GM21390 (cell line): Measurements from ENCODE around the gene UFM1.
A peak's percentile ranks its signal among the peaks of the same experiment; 100 is the strongest.
"Not testable (repeated sequence)": the region's sequence is repeated elsewhere in the genome, so short reads cannot be mapped to it uniquely, and the experiment has no call there.

ENCODE experiments used
- ATAC-seq: cut with Tn5 transposase; IDR thresholded peaks from one replicate; pipeline ENCODE4 v1.9.1; 2021; ENCODE audit not compliant: unreplicated experiment

Gene UFM1

DNA sequence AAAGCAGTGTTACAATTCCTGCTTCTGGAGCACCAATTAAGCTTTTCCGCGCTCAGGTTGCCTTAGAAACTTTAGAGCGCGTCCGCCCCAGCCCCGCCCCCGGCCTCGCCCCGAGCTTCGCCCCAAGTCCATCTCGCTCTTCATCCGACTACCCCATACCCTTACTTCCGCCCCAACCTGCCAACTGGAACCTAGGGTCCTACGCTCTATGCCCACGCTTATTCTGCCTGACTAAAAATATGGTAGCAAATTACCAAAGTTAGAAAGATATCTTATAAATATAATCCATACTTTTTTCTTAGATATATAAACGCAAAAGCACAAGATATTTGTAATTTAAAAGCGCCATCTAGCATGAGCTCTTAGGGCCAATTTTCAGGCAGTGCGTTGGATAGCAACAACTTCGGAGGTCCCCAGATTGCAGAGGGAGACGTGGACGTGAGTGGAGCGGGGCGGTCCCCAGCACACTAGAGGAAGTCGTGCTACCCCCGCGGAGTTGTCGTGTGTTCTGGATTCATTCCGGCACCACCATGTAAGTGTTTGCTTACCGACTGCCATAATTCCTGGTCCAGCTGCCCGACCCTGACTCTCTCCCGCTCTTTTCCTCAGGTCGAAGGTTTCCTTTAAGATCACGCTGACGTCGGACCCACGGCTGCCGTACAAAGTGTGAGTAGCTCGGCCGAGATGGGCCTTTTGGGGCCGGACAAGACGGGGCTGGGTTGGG is at the start of gene UFM1:
Gene UFM1 (plus strand): TSS at position 462 of the 724 bp plus-strand sequence. CDS start 69 bp downstream, at position 531.
- ATAC-seq = peak; percentile 96

DNA sequence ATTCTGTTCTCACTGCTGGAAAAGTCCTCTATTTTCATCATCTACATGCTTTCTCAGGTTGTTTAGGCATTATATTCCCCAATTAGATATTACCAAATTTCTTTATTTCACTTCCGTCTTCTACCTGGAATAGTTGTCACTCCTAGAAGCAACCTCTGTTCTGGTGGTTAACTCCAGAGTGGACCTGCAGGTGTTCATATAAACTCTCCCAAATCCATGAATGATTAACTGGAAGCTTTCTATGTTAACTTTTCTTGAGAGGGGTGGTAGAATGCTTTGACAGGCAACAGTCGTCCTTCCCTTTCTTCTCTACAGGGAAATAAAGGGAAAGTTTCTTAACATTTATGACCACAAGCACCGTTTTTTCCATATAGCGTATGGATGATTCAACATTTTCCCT is 48.4 kb upstream of the UFM1 start:
- ATAC-seq = no peak

DNA sequence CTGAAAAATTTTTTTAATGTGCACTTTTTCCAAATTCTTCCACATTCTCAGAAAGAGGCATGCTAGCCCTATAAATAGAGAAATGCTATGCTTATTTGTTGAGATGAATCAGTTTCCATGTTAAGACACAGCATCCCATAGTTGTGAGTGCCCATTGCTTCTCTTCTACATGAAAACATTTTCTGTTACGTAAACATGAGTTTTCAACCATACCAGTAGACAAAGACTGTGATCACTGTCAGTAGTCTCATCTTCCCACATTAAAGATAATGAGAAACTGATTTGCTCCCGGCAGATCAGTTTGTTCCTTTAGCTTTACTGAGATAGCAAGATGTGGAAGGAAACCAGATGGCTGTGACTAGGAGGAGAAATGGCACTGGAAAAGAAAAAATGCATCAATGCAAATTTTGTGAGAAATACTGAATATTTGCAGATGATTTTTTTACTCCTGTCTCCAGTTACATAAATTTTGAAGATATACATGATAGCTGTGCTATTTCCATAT is 45.8 kb upstream of the UFM1 start:
- no peak for ATAC-seq

DNA sequence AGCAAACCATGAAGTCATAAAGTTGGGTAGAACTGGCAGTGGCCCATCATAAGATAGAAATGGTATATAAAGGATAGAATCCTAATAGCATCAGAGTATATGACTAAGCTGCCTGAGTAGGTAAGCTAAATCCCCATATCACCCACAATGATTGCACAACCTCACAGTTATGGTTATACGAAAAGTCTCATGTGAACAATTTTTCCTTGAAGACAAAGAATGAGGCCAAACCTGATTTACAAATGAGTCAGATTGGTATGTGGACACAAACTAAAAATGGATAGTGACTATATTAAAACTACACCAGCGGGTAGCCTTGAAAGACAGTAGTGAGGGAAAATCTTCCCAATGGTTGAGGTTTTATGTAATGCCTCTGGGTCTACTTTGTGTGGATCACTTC is 40.9 kb upstream of the UFM1 start:
- ATAC-seq = no peak

DNA sequence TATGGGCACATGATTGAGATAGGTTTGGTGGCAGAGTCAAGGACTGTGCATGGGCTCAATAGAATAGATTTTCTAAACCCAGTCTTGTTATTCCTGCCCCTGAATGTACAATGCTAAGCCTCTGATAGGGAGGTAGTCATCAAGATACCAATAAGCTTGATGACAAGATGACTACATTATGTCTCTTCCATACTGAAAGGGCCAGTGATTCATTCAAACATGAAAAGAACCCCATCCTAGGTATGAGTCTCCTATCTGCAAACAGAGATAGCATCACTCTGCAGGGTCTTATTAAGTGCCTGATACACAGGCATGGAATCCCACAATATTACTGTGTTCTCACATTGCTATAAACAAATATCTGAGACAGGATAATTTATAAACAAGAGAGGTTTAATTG is 40.3 kb upstream of the UFM1 start:
- no peak for ATAC-seq

DNA sequence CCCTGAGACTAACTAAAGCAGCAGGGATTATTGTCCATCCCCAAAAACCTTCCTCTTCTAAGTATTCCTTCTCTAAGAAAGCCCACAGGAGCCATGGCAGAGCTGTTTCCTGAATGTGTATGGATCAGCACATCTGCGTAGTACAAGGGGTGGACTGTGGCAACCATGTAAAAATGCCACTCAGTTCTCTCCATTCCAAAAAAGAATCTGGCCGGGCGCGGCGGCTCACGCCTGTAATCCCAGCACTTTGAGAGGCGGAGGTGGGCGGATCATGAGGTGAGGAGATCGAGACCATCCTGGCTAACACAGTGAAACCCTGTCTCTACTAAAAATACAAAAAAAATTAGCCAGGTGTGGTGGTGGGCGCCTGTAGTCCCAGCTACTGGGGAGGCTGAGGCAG is 38.5 kb upstream of the UFM1 start:
- not testable (repeated sequence) for ATAC-seq

DNA sequence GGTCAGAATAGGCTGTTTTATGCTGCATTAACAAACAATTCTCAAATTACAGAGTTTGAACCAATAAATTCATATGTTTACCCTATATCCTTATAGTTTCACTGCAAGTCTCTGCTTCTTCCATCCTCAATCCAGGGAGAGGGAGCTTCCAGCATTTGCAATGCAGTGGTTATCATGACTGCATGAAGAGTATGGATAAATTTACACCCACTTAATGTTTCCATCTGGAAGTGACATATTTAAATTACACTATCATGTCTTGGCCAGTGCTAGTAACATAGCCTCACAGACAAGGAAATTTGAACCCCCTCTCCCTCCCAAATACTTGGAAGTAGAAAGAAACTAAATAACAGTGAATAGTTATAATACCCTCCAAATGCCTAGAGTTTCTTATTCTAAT is 33.5 kb upstream of the UFM1 start:
- ATAC-seq = no peak

DNA sequence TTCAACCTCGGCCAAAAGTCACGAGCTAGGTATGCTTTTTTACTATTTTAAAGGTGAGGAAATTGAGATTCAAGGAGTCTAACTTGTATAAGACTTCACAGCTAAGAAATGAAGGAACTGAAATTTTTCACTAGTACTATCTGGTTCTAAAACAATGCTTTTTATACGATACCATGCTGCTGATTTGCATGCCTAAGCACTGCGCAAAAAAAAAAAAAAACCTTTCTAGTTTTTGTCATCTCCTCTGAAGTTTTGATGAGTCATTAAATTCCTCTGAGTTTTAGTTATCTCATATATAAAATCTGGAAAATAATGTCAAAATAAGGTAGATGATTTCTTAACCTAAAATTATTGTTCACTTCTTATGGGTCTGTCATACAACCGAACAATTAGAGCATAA is 28.0 kb upstream of the UFM1 start:
- ATAC-seq = no peak

DNA sequence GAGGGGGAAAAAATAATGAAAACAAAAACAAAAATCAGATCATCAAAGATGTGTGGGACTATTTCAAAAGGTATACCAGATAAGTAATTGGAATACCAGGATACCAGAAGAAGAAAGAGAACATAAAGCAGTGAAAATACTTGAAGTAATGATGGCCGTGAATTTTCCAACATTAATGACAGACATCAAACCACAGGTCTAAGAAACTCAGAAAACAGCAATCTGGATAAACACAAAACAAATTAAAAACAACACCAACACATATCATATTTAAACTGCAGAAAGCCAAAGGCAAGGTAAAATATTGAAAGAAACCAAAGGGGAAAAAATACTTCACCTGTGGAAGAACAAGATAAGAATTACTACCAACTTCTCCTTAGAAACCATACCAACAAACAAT is 24.2 kb upstream of the UFM1 start:
- no peak for ATAC-seq

DNA sequence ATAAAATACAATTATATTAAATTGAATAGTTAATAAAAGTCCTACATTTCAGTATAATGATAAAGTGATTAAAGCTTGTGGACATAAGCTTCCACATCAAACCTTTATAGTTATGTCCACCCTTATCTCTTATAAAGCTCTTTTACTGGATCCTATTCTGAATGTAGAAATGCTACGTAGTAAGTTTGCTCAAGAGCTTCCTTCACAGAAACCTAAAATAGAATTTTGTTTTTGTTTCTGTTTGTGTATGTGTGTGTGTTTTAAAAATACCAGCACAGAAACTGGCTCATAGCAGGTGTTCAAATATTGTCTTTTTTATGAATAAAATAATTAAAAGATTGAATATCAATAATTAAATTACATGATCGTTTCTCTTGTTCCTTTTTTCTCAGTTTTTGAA is 21.0 kb upstream of the UFM1 start:
- peak; percentile 55 for ATAC-seq

DNA sequence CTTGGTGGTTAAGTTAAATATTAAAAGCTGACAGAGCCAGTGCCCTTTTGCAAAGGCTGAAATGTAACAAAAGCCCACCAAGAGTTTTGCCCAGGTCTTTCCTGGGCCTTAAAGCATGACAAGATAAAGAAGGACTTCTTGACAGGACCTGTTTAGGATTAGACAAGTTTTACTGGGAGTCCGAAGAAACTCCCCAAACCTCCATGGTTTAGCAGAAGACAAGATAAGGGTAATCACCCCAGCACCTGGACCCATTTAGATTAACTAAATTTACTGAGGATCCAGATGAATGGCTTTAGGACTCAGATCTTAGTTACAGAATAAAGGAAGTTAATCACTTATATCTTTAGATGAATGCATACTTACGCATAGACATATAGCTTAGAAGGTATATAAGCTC is 14.8 kb upstream of the UFM1 start:
- no peak for ATAC-seq

DNA sequence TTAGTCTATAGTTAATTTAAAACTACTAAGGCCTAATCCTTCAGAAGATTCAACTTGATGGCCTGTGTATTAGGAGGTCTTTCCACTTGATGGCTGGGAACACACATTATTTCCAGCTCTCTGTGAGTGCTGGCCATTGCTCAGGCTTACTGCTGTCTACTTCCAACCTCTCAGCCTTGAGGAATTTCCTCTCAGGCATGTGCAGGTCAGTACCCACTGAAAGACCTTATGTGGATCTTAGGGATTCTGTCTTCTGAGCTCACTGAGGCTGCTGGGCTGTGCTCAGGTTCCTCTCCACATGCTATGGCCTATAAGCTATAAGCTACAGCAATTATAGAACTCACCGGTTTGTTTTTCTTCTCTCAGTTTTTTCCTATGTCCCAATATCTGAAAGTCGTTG is 11.6 kb upstream of the UFM1 start:
- no peak for ATAC-seq

DNA sequence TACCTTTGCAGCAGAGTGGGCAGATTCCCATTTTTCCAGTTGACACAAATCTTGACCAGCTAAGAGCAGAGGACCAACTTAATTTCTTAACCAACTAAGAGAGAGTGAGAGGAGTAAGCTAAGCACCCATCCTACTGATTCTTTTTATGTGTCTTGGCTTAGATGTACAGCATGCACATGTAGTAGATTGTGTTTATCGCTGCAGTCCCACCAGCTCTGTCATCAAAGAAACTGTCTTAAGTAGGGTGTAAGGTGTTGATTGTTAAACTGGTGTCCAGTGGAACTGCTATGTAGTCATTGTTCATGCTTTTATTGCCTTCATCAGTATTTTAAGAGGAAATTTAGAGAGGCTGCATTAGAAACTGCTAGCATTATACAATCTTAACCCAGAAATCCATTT is 9.0 kb upstream of the UFM1 start:
- ATAC-seq = no peak

DNA sequence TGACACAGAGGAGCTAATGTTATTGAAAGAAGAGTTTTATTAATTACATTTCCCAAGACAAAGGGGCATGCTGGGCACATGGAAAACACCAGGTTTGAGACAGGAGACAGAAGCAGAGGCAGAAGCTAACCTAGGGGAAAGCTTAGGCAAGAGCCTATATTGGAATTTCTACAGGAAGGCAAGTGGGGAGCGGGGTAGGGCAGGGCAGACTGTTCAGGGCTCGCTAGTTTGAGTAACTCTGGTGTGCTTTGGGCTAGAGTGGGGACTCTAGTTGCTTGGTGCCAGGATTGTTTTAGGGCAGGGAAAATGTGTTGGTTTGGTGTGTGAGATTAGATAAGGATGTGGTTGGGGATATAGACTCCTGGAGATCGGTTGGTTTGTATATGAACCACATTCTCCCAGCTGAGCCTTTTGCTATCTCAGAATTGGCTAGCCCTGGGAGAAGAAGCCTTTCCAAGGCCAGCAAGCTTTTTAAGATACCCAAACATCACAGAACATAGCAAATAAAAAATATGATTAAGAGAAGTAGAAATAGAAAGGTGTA is 8.4 kb upstream of the UFM1 start:
- no peak for ATAC-seq

DNA sequence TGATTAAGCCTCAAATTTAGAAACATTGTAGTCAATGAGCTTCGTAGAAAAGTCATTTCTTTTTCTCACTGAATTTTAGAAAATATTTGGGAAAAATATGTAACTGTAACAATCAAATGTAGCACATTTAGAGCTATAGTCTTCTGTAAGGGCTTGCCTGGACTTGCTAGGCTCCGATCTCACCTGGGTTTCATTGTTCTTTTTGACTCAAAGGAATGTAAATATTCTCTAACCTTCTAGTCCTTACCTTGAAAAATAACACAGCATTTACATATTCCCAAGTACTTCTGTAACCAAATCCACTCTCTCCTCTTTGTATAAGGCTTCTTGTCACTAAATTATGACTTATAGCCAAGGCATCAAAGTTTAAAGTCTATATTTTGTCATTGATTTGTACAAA is 2.9 kb upstream of the UFM1 start:
- no peak for ATAC-seq

DNA sequence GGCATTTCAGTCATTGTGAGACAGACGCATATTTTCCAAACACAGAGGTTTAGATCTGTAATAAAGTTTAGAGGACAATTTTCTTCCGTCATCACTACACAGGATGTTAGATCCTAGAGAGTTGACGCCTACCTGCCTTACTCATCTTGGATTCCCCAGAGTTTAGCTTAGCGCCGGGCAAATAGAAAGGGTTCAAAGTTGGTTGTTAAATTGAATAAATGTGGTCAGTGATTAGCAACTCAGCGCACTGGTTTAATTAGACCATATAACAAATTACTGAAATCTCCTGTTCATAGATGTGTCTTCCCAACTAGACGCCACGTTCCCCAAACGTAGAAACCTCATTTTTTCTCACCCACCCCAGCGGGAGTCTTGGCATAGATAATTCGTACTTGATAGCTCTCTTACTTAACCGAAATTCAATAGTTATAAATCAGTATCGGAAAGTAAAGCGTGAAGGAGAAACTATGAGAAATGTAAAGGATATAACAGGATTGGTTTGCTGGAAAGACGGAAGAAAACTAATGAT is 726 bp upstream of the UFM1 start:
- peak; percentile 18 for ATAC-seq

DNA sequence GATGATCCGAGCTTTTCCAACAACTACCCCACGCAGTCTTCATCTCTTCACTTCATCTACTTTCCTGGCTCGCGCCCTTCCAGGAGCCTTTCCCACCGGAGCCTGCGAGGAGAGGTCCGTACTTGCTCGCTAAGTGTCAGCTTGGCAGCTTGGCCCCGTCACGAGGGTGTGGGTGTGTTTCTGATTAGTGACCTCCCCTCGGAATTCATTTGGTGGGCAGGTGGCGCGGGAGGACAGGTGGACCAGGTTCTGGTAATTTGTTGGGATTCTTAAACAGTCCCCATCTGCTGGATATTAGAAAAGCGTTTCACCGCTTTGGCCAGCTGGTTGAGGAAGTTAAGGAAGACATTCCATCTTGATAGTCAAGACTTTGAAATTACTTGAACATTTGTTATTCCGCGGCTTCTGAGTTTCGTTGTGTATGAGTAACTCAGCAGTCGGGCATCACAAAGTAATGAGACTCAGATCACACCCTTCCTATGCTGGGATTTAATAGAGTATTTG is 515 bp downstream of the UFM1 start:
- ATAC-seq = peak; percentile 34

DNA sequence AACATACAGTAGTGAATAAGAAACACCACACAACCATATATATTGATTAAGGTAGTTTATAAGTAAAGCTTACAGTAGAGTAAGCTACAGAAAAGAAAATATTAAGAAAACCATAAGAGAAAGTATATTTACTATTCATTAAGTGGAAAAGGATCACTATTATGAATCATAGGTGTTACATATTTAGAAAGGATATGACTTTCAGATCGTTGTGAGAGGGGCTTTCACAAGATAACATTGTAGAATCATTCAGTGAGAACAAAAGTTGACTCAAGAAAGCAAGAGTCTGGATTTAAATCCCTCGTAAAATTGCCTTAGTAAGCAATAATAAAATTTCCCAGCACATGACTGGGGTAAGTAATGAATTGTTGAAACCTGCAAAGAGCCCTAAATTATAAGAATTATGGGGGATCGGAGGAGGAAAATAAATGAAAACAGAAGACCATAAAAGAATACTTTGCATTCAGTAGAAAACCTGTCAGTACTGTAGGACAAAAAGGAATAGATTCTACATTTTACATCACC is 6.0 kb downstream of the UFM1 start:
- ATAC-seq = no peak

DNA sequence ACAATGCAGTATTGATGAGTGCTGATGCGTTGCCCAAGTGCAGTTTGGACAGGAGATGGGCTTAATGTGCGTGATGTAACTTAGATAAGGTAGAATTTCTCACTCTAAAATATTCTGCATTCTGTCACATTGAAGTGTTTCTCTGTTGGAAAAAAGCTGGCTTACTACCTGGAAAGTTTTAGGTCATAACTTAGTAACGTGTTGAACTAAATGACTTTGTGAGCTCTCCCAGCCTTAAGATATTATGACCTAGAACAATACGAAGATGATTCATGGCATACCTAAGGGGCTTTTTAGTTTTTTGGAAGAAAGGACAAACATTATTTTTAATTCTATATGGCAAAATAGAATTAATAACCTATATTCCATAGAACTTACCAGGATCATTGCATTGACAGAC is 9.0 kb downstream of the UFM1 start:
- no peak for ATAC-seq

DNA sequence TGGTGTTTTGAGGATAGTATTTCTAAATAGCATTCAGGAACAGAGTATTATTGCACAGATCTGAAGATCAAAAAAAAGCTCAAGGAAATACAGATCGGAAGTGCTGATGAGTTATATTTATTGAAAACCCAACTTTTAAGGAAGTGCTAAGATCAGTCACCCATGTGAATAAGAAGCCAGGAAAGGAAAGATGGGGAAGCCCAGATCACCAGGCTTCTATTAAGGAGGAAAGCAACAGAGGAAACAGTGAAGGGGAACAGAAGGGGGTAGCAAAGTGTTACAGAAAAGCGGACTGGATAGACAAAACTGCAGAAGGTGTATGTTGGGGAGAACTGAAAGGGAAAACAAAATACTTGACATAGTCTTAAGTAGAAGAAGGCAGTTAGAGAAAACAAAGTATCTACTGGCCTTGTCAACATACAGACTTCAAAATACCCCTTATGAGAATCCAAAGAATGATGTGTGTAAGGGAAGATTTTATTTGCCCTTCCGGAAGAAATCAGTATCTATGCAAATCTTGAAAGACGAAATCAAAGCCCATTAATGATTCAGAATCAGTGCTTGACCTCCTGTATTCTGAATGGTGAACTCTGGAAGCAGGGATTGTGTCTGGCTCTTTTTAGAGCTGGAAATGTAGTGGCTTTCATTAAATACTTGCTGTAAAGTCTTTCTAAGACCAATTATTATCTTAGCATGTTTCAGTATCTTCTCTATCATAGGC is 12.1 kb downstream of the UFM1 start:
- no peak for ATAC-seq

DNA sequence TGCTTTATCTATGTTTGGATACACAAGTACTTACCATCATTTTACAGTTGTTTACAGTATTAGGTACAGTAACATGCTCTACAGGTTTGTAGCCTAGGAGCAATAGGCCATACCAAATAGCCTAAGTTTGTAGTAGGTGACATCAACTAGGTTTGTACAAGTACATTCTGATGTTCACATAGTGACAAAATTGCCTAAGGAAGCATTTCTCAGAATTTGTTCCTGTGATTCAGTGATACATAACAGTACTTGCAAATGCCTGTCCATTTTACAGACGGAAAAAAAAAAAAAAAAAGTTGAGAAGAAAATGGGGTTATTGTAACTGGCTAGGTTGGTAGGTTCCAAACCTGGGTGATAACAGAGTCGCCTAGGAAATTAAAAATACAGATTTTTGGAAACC is 13.6 kb downstream of the UFM1 start:
- no peak for ATAC-seq

DNA sequence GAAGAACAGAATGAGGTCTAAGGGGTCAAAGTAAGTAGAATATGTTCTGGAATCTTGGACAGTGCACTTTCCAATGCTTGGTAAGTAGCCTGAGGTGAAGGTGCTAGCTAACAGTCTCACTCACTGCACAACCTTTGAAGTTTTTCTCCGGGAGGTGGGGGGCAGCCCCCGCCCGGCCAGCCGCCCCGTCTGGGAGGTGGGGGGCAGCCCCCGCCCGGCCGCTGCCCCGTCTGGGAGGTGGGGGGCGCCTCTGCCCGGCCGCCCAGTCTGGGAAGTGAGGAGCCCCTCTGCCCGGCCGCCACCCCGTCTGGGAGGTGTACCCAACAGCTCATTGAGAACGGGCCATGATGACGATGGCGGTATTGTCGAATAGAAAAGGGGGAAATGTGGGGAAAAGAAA is 14.1 kb downstream of the UFM1 start:
- ATAC-seq = not testable (repeated sequence)
